Measurements from ENCODE around the gene XIAP.

XIAP gene

DNA sequence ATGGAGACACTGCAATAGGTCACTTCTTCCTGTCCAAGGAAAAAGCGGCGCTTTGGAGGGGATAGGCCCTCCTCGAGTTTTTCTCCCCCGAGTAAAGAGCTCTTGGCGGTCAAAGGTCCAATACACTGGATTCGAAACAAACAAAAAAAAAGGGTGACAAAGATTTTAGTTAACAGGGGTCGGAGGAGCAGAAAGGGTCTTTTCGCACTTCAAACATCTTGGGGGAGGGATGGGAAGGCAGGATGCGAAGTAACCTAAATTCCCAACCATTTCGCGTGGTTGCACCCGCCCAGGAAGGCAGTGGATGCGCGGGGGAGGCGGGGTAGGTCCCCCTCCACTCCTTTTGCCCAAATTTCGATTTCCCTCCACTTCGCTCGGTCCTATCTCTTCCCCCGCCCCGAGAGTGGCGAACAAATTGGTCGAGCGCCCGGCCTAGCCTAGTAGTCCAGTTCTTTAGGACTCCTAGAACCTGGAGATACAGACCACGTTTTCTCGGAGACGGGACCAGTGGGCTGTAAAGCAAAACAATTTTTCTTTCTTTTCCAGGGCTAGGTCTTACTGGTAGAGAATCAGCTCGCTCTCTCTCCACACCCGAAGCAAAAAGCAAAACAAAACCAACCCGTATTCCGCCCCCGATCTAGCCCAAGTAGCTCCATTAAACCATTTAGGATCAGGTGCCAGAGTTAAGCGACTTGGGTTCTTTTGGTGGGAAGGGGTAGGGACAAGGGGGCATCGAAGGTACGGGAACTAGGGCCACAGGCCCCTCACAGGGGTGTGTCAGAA lies 99.6 kb downstream of the XIAP start:
- DNase-seq, result peak in 44 of 58 donors; percentile 1 to 55 (median 10)

DNA sequence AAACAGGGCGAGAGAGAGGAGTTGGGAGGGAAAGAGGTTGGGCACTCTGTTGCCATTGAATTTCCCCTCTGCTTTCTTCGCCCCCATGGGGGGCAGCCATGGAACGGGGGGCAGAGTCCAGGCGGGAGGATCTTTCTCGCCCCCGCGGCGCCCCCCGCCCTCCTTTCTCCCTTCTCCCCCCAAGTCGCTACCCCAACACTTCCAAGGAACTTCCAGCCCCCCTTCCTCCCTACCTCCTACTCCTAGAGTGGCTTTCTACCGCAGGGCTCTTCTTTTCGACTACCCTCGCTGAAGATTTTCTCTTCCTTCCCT lies 101.1 kb downstream of the XIAP start:
- DNase-seq, result peak in 5 of 58 donors; percentile 3 to 40 (median 29)

DNA sequence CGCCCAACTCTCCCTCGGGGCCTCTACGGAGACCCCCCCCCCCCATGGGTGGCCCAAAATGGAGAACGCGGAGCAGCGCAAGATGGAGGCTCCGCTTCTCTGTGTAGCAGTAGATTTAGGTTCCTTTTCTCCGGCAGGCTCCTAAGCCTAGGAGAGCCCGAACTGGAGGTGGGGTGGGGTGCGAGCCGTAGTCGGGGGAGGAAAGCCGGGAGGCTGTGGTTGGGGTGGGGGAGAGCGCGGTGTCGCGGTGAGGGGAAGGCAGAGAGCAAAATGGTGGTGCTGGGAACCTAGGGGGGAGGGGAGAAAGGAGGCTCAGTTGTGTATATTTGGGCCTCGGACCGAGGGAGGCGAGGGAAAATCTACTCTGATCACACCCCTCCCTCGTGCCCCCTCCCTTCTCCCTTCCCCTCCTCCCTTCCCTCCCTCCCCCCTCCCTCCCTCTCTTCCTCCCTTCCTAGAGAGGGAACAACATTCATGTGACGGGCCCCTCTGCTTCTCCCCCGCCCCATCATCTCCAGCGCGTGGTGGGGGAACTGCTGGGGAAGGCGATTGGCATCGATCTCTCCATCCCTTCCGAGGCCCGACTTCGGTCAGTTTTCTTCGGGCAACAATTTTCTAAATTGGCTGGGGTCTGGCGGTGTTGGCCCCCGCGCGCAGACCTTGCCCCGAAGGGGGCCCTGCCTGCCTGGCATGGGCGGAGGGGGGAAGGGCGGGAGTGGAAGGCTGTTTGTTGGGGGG lies 101.6 kb downstream of the XIAP start, which contains the start of gene STAG2:
TSS of gene STAG2 (plus strand) at position 439 of the 738 bp plus-strand sequence. CDS start 60,922 bp downstream, outside the sequence.
- peak; percentile 3 to 88 (median 67) for DNase-seq

DNA sequence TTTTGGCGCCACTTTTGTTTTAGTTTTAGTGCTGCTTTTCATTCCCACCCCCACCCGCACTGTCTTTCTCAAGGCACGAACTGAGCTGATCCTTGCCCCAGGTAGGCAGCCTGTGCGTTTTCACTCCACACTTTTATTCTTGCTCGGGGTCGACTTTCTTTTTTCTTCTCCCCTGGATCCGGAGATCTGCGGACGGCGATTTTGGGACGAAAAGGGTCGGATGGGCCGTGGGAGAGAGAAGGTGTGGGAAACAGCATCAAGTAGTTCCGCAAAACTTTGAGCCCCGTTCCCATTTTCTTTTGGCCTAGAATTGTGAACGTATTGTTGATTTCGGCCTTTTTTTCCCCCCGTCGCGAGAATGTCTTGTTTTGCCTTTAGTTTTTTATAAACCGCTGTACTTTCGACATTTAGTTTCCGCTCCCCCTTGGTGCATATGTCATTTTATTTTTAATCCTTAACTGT lies 102.2 kb downstream of the XIAP start:
- peak in 6 of 58 donors; percentile 2 to 36 (median 18) for DNase-seq

DNA sequence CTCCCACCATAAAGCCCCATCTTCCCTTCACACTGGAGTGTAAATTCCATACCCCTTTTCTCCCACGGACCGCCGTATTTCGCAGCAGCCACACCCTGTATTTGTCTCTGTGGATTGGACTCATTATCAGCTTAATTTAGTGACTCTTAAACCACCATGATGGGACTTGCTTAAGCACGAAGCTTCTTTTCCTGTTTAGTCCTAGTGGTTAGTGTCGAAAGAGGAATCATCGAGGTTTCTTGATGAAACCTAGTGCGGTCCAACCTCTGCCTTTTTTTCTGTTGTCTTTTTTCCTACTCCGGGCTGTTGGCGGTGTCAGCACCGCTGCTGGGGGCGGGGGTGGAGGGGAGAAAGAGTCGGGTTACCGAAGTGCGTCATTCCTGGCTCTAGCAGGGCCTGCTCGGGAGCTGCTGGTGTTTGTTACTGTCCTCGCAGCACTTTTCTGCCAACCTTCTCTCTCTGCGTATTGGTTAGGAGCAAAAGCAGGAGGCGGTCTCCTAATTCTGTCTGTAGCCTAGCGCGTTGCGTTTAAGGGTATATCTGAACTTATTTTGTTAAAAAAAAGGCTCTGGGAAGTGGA lies 103.0 kb downstream of the XIAP start:
- peak; percentile 4 to 89 (median 70) for DNase-seq

Measured in anterior cingulate cortex (tissue), 58 donors.